CD4-positive, alpha-beta T cell treated with Interleukin-17A for 4 hours (primary cell): ENCODE measurements around the gene EHF.

Experiments
- DNase-seq: peaks from one replicate; pipeline ENCODE4 v3.0.0-alpha.2; 2020; ENCODE audit warnings: mixed read lengths

The EHF gene

DNA sequence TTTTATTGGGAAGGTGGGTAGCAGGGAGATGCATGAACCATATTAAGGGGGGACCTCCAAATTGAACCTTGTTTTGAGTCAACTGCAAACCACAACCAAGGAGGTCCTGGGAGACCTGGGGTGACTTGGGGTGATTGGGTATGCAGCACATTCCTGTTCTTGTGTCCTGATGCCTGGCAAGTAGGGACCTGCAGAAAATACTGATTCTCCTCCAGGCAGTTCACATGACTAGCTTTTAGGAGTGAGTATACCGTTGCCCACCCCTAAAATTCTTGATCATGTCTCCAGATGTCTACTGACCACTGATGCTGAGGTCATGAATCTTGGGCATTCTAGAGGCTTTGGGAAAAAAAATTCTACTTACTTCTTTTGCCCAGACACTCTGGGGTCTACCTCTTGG lies 6.3 kb downstream of the EHF start:
- no peak for DNase-seq

DNA sequence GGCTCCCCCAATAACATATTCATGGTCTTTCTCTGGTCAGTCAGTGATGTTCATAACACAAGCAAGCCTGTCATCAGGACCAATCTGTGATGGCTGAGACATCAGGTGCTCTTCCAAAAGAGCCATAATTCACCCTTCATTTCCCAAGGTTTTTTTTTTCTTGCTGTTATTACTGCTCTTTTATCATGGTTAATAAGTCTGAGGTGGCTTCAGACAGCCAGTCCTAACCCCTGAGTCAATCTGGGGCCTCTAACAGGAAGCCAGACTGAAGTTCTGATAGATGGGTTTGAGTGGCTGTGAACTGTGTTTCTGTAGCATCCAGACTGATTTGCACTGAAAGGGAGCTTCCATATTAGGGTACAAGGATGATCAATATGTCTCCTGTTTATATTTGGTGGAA lies 8.8 kb downstream of the EHF start:
- no peak for DNase-seq

DNA sequence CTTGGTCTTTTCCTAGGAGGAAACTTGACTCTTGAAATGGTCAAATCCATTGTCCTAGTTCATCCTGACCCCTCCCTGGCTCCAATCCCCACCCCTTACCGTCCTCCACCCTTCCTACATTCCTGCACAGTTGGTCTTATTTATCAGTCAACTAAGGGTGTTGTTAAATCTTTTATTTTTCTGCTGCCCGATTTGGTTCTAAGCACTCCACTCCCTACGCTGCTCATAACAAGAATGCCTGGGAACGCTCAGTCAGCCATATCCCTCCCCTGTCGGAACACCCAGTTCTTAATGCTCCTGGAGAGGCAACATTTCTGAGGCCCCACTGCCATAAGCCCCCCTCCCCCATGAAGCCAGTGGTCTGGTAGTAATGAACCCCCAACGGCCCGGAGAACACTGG lies 9.7 kb downstream of the EHF start:
- no peak for DNase-seq

DNA sequence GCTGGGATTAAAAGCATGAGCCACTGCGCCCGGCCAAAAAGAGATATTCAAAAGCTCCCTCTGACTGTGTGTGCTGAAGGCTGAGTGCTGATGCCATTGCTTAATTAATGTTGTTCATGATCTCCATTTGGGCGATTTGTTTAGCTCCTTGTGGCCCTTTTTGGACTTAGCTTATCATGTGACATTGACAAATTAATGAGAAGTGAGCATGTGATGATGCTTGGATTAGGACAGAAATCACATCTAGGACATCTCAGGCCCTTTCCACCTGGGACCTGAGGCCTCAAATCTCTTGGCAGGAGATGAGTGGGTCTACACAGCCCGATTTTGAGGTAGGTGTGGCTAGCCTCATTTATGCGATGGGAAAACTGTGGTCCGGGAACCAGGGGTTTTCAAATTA lies 10.4 kb downstream of the EHF start:
- no peak for DNase-seq

DNA sequence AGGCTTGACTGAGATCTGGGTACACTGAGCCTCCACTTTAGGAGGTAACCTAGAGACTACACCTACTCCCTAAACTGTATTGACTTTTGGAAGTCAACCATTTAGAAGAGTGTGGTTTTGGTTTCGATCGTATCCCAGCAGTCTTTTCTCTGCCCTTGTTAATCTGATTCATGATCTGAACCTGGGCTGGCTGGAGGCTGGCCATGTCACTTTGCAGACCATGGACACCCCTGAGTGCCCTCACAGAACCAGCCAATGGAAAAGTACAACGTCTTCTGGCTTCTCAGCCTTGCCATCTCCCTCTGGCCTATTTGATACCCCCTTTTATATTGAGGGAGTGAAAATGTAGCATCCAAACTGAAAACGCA lies 10.8 kb downstream of the EHF start:
- DNase-seq, result no peak

DNA sequence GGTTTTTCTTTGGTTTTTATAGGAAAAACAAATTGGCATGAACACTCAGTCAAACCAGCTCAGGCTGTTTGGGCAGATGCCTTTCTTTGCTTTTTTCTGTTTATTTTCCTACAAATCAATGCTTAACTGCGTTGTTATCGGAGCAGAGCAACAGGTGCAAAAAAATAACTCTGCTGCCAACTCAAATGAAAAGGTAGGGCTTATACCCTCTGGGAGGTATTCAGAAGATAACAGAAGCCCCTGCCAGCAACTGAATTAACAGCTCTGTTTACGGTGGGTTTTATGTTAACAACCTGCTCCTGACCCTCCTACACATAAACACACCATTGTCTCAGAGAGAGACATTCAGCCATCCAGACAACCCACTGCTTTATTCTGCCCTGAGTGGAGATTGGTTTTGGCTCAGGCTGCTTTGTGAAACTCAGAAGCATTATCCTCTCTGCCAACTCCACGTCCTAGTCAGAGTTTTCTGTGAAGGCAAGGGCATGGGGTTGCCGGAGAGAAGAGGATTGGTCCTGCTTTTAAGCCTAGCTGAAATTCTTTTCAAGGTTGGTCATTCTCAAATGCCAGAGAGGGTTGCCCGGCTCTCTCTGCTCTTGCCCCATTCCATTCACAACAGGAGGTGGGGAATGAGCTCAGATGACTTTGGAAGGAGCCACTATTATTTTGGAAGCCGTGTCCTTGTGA lies 11.4 kb downstream of the EHF start:
- no peak for DNase-seq

DNA sequence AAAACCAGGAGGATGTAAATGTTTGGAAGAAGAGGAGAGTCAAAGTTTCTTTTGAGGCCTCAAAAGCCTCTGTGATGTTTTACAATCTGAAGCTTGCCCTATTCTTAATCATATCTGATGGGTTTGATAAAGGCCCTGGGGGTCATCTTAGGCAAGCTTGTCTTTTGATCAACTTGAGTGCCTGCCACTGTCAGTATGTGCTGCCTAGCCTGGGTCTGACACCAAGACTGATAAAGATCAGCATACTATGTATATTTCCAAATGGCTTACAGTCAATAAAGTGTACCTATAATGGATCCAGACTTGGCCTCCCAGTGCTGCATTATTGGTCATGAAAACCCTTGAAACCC lies 12.7 kb downstream of the EHF start:
- DNase-seq, result no peak

DNA sequence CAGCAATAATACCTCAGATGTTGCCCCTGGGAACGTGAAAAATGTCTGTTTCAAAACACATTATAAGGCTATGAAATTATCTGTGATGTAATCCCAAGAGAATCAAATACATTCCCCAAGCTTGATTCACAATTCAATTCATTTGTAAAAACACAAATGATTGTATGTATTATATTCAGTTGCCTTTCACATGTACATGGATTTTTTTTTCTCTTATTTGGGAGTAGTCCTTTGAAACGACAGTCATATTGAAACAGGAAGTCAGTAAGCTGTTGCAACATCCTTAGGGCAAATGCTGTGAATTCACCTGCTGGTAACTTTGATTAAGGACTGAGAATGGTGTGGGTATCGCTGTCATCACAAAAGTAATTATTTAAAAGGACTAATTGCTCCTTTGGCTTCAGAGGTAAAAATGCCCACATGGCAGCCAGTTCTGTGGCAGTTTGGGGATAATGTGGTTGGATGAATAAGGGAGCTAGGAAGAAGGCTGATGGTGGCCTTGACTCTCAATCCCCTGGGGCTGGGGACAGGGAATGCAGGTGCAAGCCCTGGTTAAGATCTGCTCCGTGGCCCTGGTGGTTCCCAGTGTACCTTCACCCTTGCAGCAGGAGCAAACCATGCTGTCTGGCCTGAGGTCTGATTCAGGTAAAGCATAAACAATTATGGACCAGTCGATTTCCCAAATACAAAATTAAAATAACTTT lies 13.2 kb downstream of the EHF start:
- DNase-seq, result no peak

DNA sequence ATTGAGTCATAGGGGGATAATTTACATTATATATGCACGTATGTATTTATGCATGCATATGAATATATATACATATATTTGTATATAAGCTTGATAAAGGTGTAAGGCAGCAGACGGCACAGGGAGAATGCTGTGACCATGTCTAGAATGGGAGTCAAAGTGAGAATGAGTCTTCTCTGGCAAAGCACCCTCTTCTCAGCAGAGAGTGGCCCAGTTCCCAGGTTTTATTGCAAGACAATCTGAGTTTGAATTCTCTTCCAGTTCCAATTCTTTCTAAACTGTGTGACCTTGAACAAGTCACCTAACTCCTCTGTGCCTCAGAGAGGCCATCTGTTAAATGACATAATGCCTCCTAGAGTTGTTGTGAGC lies 13.8 kb downstream of the EHF start:
- no peak for DNase-seq

DNA sequence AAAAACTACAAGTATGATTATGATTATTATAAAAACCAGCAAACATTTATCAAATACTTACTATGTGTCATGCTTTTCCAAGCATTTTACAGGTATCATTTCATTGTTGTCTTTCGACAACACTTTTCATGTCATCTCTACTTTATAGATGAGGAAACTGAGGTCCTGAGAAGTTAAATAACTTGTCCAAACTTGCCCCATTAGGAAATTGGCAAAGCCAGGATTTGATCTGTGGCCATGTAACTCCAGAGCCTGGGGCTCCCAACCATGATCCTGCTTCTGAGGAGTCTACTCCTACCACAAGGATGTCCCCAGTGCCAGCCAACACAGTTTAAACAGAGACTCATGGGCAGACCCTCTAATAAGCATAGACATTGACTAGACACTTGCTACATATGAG lies 15.2 kb downstream of the EHF start:
- no peak for DNase-seq

DNA sequence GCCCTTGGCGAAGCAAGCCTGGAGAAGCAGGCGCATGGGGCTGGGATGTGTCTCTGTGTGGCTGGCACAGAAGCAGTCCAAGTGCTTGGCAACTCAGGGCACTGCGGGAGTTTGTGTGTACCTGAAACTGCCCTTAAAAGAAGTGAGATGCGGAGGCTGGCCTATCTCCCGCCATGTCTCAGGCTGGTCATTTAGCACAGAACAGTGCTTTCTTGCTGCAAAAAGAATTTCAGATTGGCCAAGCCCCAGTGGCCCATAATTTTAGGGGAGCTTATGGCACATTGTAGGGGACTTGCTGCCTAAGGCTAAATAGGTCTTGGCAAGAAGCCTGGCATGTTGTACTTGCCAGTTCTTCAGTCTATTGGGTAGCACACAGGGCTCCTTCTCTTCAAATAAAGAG lies 16.4 kb downstream of the EHF start:
- no peak for DNase-seq

DNA sequence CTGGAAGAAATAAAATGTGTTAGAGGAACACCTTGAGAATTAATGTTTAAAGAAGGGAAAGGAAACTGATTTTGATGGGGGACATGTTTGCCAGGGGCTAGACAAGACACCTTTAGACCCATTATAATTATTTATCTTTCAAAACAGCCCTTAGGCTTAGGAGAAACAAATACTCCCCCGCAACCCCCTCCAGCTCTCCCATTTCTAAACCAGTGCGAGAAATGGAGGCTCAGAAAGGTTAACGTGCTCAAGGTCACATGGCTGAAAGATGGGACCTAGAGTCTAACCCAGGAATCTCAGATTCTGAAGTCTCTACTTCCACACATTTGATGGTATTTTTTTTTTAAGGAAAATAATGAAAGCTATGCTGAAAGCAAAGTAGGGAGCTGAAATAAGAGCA lies 18.0 kb downstream of the EHF start:
- DNase-seq, result no peak

DNA sequence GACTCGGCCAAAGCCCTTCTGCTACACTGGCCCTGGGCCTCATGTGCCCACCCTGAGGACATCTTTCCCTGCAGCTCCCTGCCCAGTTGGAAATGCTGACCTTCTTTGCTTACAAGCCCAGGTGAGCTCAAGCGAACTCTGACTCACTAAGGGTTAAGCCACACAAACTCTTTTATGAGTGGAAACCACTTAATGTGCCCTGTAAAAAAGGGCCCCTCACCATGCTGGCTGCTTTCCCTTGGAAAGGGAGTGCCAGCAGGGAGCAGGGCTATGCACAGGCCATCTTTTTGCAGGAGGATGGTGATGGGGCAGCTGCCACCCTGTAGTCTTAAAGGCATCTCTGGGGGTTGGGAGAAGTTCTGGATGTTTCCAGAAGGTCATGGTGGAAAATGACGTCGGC lies 18.7 kb downstream of the EHF start:
- DNase-seq, result no peak

DNA sequence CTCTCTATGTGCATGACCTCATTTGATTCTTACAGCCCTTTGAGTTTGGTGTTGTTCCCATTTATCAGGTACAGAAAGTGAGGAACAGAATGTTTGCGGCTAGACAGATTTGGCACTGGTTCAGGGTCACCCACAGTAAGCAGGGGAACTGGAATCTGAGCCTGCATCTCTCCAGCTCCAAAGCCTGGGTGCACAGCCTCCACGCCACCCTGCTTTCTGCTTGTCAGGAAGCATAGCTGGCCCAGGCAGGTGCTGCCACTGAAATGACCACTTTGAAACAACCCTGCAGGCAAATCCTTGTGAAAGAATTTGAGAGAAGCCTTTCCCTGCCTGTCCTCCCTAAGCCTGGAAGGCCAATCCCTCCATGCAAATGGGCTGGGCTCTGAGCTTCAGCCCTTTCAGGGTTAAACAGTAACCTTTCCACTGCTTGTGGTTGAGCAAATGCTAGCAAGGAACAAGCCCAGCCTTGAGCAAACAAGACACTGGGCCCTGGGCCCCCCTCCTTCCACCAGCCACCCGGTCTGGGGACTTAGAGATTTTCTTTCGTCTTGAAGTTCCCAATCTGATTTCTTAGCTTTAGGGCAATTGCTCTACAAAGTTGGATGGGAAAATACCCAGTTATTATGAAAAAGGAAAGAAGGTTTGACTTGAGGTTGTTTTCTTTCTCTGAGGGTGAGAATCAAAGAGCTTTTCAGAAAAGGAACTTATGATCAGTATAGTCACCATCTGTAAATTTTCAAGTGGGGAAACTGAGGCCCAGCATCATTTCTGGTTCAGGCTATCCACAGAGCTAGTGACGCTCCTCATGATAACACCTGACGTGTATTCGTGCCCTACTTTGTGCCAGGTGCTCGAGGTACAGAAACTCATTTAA lies 19.4 kb downstream of the EHF start:
- no peak for DNase-seq

DNA sequence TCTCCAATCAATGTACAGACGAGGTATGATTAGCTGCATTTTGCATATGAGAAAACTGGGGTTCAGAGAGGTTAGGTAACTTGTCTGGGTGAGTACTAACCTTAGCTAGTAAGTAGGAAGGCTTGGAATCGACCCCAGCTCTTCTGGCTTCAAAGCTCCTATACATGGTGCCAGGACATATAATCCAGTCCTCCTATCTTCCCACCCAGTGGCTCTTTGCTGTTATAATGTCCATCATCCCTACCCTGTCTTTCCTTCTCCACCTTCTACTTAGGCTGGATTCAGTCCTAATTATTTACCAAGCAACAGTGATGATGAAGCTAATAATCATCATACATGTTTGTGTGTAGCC lies 20.0 kb downstream of the EHF start:
- no peak for DNase-seq

DNA sequence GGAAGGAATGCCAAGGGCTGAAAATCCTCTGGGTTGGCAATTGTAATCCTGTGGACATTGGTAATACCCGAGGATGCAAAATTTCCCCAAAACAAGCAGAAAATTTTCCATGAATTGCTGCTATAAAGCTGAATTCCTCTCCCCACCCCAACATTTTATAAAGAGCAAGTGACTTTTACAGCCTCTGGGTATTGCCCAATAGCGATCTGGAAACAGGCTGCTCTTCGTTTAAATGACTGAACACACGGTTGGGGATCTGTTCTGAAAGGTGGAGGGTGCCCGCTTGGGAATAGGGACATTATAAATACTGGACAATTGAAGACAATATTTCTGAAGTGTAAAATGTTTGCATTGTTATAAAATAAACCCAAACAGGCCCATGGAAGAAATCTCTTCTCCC lies 20.6 kb downstream of the EHF start:
- no peak for DNase-seq

DNA sequence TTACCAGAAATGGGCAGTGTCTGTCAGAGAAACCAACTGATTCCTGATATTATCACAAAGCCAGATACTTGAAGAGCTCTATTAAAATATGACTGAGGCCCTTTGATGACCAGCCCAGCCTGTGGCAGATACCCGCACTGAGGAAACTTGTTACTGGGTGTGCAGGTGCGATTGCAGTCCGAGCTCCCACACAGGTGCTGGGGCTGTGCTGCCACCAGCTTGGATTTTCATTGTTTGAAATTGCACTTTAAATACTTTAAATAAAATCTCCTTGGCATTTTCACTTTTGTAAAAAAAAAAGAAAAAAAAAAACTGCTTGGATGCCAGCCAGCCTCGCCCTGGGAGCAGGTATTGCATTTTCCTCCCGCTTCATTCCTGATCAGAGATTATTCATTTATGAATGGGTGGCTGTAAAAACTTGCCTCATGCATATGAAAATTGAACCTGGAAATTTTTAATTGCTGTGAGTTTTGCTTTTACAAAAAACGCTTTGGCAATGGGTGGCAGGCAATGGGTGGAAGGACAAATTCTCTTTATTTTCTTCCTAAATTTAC lies 21.2 kb downstream of the EHF start:
- no peak for DNase-seq

DNA sequence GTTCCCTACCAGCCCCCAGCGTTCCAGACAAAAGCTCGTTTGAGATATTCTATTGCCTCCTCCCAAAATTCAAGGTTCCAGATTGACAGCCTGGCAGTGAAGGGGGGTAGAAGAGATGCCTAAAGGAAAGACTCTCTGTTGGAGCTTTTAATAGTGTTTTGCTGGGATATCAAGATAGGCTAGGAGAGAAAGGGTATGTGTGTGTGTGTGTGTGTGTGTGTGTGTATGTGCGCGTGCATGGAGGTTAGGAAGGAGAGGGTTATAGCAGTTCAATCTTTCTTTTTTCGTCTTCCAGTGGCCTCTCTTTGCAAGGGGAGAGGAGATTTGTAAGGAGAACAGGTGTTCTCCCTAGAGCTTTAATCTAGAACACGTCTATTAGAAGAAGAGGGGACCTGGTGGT lies 22.0 kb downstream of the EHF start:
- no peak for DNase-seq

DNA sequence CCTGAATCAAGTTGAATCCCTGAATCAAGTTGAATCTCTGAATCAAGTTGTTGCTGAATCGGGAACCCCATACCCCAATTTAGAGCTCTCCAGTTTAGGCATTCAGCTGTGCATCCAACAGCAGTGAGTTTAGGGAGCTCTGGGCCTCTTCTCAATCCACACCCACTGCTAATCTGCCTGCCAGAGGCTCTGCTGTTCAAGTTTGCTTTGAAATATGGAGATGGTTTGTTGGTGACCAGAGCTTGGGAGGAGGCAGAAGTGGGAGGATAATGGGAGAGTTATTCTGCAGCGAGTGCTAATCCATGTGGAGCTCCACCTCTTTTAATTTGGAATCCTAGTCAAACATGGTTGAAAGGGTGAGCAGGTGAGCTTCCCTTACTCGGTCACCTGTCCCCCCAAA lies 22.4 kb downstream of the EHF start:
- DNase-seq, result no peak

DNA sequence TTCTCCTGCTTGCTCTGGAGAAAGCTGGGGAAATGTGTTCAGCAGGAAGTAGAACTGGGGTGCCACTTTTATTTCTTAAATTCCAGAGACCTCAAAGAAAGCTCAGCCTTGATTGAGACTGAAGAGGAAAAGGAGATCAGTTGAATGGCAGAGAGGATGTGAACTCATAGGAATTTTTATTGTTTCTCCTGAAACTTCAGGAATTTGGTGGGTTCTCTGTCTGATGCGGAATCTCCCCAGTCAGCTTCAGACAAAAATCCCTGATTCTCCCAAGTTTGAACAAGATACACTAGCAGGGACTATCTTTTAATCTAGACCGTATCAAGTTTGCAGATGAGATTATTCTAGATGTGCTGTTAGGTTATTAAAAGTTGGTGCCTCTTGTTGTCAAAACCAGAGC lies 23.0 kb downstream of the EHF start:
- no peak for DNase-seq

DNA sequence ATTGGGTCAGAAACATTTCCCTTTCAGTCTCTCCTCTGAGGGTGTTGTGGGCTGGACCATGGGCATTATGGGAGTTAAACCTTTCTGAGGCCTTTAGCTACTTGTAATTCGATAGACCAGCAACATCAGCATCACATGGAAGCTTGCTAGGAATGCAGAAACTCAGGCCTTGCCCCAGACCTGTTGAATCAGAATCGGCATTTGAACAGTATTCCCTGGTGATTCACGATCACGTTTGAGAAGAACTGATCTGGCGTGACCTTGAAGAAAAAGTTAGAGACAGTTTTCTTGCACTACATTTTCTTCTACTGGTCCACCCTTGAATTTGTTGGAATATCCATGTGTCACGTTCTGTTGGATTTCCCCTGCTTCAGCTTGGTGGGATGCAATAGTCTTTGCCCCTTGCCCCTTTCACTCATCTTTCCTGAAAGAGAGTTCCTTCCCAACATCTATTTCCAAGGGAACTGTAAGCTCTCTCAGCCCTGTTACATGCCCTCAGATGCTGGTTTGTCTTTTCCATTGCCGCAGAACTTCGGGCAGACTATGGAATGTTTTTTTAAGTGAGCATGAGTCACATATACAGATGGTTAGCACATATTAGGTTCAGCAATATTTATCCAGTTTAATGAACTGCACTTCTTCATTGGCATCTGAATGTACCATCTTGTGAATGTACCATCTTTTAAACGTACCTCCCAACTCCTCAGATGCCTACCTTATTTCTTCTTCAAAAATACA lies 23.9 kb downstream of the EHF start:
- no peak for DNase-seq

DNA sequence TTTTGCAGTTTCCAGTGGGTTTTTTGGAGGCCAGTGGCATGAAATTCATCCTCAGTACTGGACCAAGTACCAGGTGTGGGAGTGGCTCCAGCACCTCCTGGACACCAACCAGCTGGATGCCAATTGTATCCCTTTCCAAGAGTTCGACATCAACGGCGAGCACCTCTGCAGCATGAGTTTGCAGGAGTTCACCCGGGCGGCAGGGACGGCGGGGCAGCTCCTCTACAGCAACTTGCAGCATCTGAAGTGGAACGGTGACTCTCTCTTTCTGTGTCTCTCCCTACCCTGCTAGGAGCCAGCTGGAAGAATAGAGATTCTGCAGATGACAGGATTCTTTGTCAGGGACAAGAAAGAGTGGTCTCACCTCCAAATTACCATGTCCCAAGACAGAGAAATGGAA lies 25.5 kb downstream of the EHF start:
- DNase-seq, result no peak

DNA sequence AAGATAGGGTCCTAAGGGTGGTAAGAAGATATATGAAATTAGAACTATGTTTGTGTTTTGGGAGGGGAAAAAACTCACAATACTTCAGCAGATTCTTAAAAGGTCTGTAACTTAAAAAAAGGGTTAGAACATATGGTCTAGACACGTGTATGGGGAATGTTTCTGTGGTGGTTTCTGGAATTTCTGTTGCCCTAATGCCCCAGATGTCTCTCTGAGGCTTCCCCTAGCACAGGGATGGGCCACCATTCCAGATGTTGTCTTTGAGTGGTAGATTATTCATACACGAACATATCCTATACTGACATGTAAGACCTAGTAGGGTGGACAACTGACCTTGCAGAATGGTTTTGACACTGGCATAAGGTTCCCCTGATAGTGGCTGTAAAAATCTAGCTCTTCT lies 26.2 kb downstream of the EHF start:
- DNase-seq, result no peak
